ENCODE results near the gene FFAR2. TPM values are rescaled to one million over a fixed set of nuclear protein-coding genes. Genes with fewer than 3 reads are reported as not detected.

Gene FFAR2
- total and polyA plus RNA-seq, 5 experiments from 2014 or later: not detected

DNA sequence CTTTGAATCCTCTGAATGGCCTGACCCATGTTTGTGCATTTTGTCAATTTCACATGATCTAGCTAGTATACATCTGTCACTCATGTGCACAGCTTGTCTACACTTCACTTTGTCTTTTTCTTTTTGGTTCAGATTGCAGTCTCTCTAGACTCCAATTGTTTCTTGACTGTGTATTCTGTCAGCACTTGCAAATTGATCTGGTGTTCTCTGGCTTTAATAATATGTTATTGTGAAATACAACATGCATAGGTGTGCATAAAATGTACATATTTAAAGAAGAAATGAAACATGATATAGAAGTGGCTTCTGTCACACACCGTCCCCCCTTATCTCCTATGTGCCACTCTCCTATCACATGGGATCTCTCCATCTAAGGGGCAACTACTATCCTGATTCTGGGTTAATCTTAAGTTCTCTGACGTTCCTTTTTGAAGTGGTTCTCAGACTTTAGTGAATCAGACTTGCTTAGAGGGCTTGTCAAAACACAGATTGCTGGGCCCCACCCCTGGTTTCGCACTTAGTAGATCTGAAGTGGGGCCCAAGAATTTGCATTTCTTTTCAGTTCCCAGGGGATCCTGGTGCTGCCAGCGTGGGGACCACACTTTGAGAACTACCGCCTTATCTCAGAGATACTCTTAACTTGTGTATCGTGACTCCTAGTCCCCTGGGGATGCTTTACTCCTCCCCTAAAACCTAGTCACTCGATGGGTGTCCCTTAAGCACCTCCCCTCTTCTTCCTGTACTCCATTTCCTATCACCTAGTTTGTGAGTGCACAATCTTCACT is 36.4 kb downstream of the FFAR2 start:
- H3K9me3 Mint-ChIP-seq: no peaks in the 10 kb centered on the region
- no peak for DNase-seq
- POLR2A ChIA-PET: no interaction called here
- peaks cover 0 to 3% (median 0%) of the 10 kb centered on the region in 5 donors for H3K27me3 Mint-ChIP-seq
- ATAC-seq: no peak
- peaks cover 0 to 9% (median 0%) of the 10 kb centered on the region in 4 donors for H3K4me1 Mint-ChIP-seq
- H3K4me3 Mint-ChIP-seq: peak overlapping the region in 1 of 10 donors; percentile 1
- no peak overlapping the region for H3K27ac Mint-ChIP-seq
- H3K36me3 Mint-ChIP-seq: no peaks in the 10 kb centered on the region

- peaks cover 4 to 16% (median 6%) of the 10 kb centered on the region in 5 donors for H3K27me3 Mint-ChIP-seq
- ATAC-seq (no peak), DNase-seq (no peak)
- H3K36me3 Mint-ChIP-seq: no peaks in the 10 kb centered on the region
- no peak overlapping the region for H3K4me3 Mint-ChIP-seq
- no peak overlapping the region for H3K27ac Mint-ChIP-seq
- no peaks in the 10 kb centered on the region for H3K9me3 Mint-ChIP-seq
- POLR2A ChIA-PET: interaction anchor here (1.2 kb wide), 1 partner anchor 134 kb away, joined by 3 read pairs; no protein-coding TSS in a partner anchor
- peaks cover 0 to 9% (median 0%) of the 10 kb centered on the region in 4 donors for H3K4me1 Mint-ChIP-seq
Observed at GRCh38 chr19:35486268-35486708, 38.2 kb downstream of the FFAR2 start.

GRCh38 chr19:35487656-35488182 is 39.7 kb downstream of the FFAR2 start:
- Mint-ChIP-seq H3K4me3 (no peak overlapping the region), H3K36me3 (no peaks in the 10 kb centered on the region), H3K4me1 (peaks cover 0 to 9% (median 0%) of the 10 kb centered on the region in 4 donors), H3K27ac (no peak overlapping the region), H3K9me3 (no peaks in the 10 kb centered on the region), H3K27me3 (peaks cover 5 to 21% (median 6%) of the 10 kb centered on the region in 5 donors)
- POLR2A ChIA-PET: interaction anchor here (1.2 kb wide), 1 partner anchor 135 kb away, joined by 3 read pairs; no protein-coding TSS in a partner anchor
- DNase-seq (no peak), ATAC-seq (no peak)

DNA sequence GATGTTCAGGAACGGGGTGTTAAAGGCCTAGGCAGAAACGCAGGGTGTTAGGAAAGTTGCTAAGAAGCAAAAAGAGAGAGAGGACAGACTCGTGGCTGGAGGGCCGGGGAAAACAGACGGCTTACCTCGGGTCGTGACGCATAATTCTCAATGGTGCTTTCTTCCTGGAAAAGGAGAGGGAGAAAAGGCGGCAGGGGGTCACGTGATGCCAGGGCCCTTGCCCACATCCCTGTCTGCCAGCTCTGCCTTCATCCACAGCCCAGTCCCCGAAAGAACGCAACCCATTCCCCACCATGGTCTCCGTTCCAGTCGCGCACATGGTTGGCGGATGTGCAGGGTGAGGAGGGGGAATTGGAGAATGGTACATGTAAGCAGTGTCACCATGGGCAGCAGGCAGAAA is 40.6 kb downstream of the FFAR2 start:
- H3K4me3 Mint-ChIP-seq: no peak overlapping the region

GRCh38 chr19:35490364-35490763 is 42.3 kb downstream of the FFAR2 start, which contains the start of gene KRTDAP:
KRTDAP (minus strand) TSS chr19:35490464; CDS start chr19:35490442, 22 bp downstream.
- no peak for ATAC-seq
- peaks cover 0 to 5% (median 2%) of the 10 kb centered on the region in 4 donors for H3K4me1 Mint-ChIP-seq
- DNase-seq: no peak
- H3K27ac Mint-ChIP-seq: peak within 1 kb of the TSS in 1 of 10 donors; percentile 20
- no peaks in the 10 kb centered on the region for H3K9me3 Mint-ChIP-seq
- no peaks in the 10 kb centered on the region for H3K36me3 Mint-ChIP-seq
- POLR2A ChIA-PET: no interaction called here
- no peak within 1 kb of the TSS for H3K4me3 Mint-ChIP-seq
- peaks cover 6 to 21% (median 10%) of the 10 kb centered on the region in 5 donors for H3K27me3 Mint-ChIP-seq

More for the DNA sequence above, 40.6 kb downstream of the FFAR2 start:
- H3K27ac Mint-ChIP-seq: no peak overlapping the region
- DNase-seq: no peak
- peaks cover 6 to 21% (median 10%) of the 10 kb centered on the region in 5 donors for H3K27me3 Mint-ChIP-seq
- H3K36me3 Mint-ChIP-seq: no peaks in the 10 kb centered on the region
- H3K4me1 Mint-ChIP-seq: peaks cover 0 to 9% (median 0%) of the 10 kb centered on the region in 4 donors
- H3K9me3 Mint-ChIP-seq: no peaks in the 10 kb centered on the region
- POLR2A ChIA-PET: no interaction called here
- no peak for ATAC-seq

DNA sequence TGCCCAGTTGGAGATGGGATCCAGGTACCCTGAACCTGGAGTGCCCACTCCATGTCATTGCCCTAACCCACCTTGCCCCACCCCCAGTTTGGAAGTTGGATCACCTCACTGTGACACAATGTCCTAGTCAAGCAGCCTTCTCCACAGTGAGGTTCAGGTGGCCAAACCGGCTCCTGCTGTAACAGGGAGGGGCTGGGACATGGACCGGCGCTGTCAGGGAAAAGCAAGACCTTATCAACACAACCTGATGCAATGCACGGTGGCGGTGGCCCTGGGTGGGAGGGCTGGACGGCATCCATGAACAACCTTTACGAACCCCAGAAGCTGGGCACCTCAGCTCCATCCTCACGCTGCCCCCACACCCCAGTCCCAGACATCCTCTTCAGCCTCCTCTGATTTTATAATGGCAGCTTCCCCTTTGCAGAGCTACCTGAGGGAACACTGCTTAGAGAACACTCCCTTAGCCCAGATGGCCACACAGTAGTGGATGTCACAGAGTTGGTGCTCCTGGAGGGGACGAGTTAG is 43.8 kb downstream of the FFAR2 start:
- no peaks in the 10 kb centered on the region for H3K9me3 Mint-ChIP-seq
- no peak for DNase-seq
- no peak for ATAC-seq
- no peaks in the 10 kb centered on the region for H3K36me3 Mint-ChIP-seq
- H3K4me3 Mint-ChIP-seq: no peak overlapping the region
- peaks cover 6 to 21% (median 10%) of the 10 kb centered on the region in 5 donors for H3K27me3 Mint-ChIP-seq
- no peak overlapping the region for H3K27ac Mint-ChIP-seq
- POLR2A ChIA-PET: no interaction called here
- H3K4me1 Mint-ChIP-seq: peaks cover 0 to 8% (median 5%) of the 10 kb centered on the region in 4 donors

GRCh38 chr19:35493971-35494370 is 45.9 kb downstream of the FFAR2 start:
- peaks cover 5 to 21% (median 11%) of the 10 kb centered on the region in 5 donors for H3K27me3 Mint-ChIP-seq
- no peak overlapping the region for H3K4me3 Mint-ChIP-seq
- ATAC-seq (no peak), DNase-seq (no peak)
- no peaks in the 10 kb centered on the region for H3K36me3 Mint-ChIP-seq
- POLR2A ChIA-PET: no interaction called here
- peaks cover 0 to 8% (median 5%) of the 10 kb centered on the region in 4 donors for H3K4me1 Mint-ChIP-seq
- no peaks in the 10 kb centered on the region for H3K9me3 Mint-ChIP-seq
- H3K27ac Mint-ChIP-seq: no peak overlapping the region

DNA sequence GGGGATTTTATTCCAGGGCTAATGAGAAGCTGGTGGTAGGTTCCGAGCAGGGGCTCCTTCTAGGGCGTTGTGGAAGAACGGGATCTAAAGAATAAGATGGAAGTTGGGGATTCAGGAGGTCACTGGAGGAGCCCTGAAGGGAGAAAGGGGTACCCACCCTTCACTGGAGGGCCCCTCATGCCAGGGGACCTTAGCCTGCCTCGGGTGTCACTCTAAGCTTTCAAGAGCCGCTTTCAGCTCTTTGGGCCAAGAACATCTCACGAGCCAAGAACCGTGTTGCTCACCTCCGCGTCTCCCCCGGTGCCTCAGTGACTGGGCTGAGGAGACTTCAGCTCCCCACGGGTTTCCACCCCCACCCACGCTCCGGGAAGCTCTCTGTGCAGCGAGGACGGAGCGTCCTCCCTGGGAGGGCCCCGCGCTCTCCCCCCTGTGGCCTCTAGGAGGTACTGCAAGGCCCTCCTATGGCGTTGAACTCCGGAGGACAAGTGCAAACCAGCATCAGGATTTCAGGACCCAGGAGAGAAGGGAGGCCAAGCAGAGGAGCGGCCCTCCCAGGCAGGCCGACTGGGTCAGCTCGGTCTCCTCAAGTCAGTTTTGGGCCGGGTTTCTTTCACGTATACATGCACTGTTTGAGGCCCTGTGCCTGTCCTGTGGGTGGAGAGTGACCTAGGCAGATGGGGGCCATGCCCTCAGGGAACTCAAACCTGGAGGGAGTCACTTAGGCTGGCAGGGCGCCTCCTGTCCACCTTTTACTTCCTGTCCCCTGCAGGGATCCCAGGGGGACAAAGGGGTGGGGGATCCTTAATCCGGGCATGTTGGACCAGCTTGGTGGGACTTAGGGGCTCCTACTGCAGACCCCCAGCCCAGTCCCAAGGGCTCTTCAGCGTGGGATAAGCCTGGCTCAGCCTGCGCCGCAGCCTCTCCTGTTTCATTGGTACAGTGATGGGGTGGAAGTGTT is 47.3 kb downstream of the FFAR2 start:
- ATAC-seq (peak; percentile 99), DNase-seq (peak; percentile 45 to 80 (median 64))
- H3K4me1 Mint-ChIP-seq: peaks cover 0 to 8% (median 5%) of the 10 kb centered on the region in 4 donors
- H3K27ac Mint-ChIP-seq: peak overlapping the region in 2 of 10 donors; percentile 50 to 72
- peak overlapping the region in 5 of 10 donors; percentile 11 to 71 (median 51) for H3K4me3 Mint-ChIP-seq
- no peaks in the 10 kb centered on the region for H3K36me3 Mint-ChIP-seq
- POLR2A ChIA-PET: interaction anchor here (0.5 to 1.2 kb wide), 7 partner anchors 15 to 301 kb away, joined by 3 to 7 read pairs (median 3); partner anchors contain the start of gene USF2
- no peaks in the 10 kb centered on the region for H3K9me3 Mint-ChIP-seq
- H3K27me3 Mint-ChIP-seq: peaks cover under 1 to 15% (median 11%) of the 10 kb centered on the region in 5 donors

DNA sequence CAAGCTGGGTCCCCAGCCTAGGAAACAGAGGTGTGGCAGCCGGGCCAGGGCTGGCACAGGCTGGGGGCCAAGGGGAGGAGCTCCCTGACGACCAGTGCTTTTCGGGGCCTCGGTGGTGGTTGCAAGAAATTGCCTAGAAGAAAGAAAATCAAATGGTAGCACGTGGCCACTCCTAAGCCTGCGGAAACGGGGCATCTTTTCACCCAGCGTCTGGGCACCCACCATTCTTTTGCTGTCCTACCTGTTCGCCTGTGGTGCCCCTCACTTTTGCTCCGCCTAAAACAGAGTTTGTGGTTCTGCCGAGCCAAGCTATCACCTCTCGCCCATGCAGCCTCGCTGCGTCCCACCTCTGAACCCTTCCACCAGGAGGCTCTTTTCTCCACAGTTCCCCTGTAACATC is 49.3 kb downstream of the FFAR2 start:
- Mint-ChIP-seq H3K36me3 (no peaks in the 10 kb centered on the region), H3K9me3 (no peaks in the 10 kb centered on the region), H3K4me3 (no peak overlapping the region), H3K27ac (peak overlapping the region in 1 of 10 donors; percentile 42), H3K4me1 (peaks cover 0 to 9% (median 7%) of the 10 kb centered on the region in 4 donors), H3K27me3 (peaks cover 0 to 13% (median 9%) of the 10 kb centered on the region in 5 donors)
- POLR2A ChIA-PET: no interaction called here
- no peak for ATAC-seq
- peak in 1 of 10 donors; percentile 27 for DNase-seq

- no peak overlapping the region for H3K4me3 Mint-ChIP-seq
- peaks cover 0 to 9% (median 7%) of the 10 kb centered on the region in 4 donors for H3K4me1 Mint-ChIP-seq
Observed at GRCh38 chr19:35498220-35498619, 50.2 kb downstream of the FFAR2 start.

DNA sequence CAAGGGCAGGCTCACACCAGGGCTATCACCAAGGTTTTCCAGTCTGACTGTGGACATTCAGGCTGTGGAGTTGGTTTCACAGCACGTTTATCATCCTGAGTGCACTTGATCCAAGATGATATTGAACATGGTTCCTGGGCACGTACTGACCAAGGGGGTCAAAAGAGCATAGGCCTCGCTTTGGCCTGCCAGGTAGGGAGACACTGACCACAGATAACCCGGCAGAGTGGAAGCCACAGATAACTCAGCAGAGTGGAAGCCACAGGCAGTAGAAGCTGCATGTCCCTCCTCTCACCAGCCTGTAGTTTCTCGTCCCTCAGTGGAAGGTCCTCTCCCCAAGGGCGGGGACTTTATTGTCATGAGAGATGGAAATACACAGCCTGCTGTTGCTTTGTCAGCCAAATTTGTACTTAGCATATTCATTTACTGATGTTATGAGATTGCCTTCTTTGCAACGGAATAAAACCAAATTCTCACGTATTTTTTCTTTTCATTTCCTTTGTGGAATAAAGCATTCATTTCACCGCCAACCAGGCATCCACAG is 51.0 kb downstream of the FFAR2 start:
- H3K4me3 Mint-ChIP-seq: no peak overlapping the region
- peaks cover 0 to 9% (median 7%) of the 10 kb centered on the region in 4 donors for H3K4me1 Mint-ChIP-seq
- no peaks in the 10 kb centered on the region for H3K9me3 Mint-ChIP-seq
- no peak for ATAC-seq
- no peak overlapping the region for H3K27ac Mint-ChIP-seq
- POLR2A ChIA-PET: no interaction called here
- no peaks in the 10 kb centered on the region for H3K36me3 Mint-ChIP-seq
- peaks cover 0 to 18% (median 9%) of the 10 kb centered on the region in 5 donors for H3K27me3 Mint-ChIP-seq
- DNase-seq: no peak

More at GRCh38 chr19:35498220-35498619, 50.2 kb downstream of the FFAR2 start:
- ATAC-seq (no peak), DNase-seq (no peak)
- H3K36me3 Mint-ChIP-seq: no peaks in the 10 kb centered on the region
- H3K27me3 Mint-ChIP-seq: peaks cover 0 to 17% (median 11%) of the 10 kb centered on the region in 5 donors
- H3K9me3 Mint-ChIP-seq: no peaks in the 10 kb centered on the region
- H3K27ac Mint-ChIP-seq: peak overlapping the region in 1 of 10 donors; percentile 29
- POLR2A ChIA-PET: no interaction called here

DNA sequence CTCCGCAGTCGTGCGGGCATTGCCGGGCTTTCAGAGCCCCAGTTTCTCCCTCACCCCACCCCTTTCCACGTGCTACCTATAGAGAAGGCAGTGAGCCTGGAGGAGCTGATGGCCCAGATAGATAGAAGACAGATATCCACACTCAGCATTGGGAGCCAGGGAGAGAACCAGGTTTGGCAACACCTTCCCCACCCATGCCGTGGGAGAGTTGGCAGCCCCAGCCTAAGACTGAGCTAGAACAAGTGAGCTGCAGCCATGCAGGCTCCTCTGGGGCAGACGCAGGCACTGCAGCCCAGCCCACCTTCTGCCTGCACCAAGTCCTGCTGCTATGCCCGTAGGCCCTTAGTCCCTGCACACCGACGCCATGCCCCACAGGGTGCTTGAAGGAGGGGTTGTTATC is 52.6 kb downstream of the FFAR2 start:
- H3K4me3 Mint-ChIP-seq: no peak overlapping the region
- DNase-seq: no peak
- no peak for ATAC-seq
- no peak overlapping the region for H3K27ac Mint-ChIP-seq
- H3K4me1 Mint-ChIP-seq: peaks cover 0 to 5% (median 2%) of the 10 kb centered on the region in 4 donors
- H3K36me3 Mint-ChIP-seq: no peaks in the 10 kb centered on the region
- peaks cover 0 to 24% (median 10%) of the 10 kb centered on the region in 5 donors for H3K27me3 Mint-ChIP-seq
- no peaks in the 10 kb centered on the region for H3K9me3 Mint-ChIP-seq
- POLR2A ChIA-PET: no interaction called here
